Gastroesophageal sphincter (tissue), 3 donors: Measurements from ENCODE around the gene SLC6A3.

Source experiments
- CTCF ChIP-seq, 4 experiments: fragments of 200-600 bp in 2 of 4; fragments of 450-650 bp in 2 of 4; sonication (generic) in 1 of 4; IDR thresholded peaks; one replicate each; pipeline ENCODE4 v1.5.1; 2017 to 2019; ENCODE audit warnings: antibody characterized with exemption in 4 of 4, mild to moderate bottlenecking in 2 of 4, moderate library complexity in 2 of 4
- POLR2A ChIP-seq, 2 donors: fragments of 450-650 bp; IDR thresholded peaks; one replicate each; pipeline ENCODE4 v1.6.1; 2017; ENCODE audit warnings: antibody characterized with exemption in 2 of 2, mild to moderate bottlenecking in 2 of 2, moderate library complexity in 1 of 2
- POLR2AphosphoS5 ChIP-seq: sonication (generic); formaldehyde crosslinking; IDR thresholded peaks from one replicate; pipeline ENCODE4 v1.6.1; 2017; ENCODE audit warnings: antibody characterized with exemption

- TF ChIP-seq POLR2AphosphoS5 (no peak), POLR2A (IDR thresholded peaks at IDR 0.05) (no peak), CTCF (IDR thresholded peaks at IDR 0.05) (no peak)
Measured at GRCh38 chr5:1390861-1391600, 54.2 kb downstream of the SLC6A3 start.
